Stimulated activated CD8-positive, alpha-beta memory T cell treated with anti-CD3 and anti-CD28 coated beads, Interleukin-7, amount 100 ng/mL, for 48 hours (primary cell): ENCODE measurements around the gene CDC42EP1.
"Not testable (repeated sequence)": the region's sequence is repeated elsewhere in the genome, so short reads cannot be mapped to it uniquely, and the experiment has no call there.

Source experiments
- DNase-seq, 2 donors: peaks; one replicate each; pipeline ENCODE4 v3.0.0-alpha.2; 2020; ENCODE audit warnings: low read depth in 1 of 2; ENCODE audit errors: extremely low read depth in 1 of 2

CDC42EP1 gene

GRCh38 chr22:37609240-37610152, 49.2 kb downstream of the CDC42EP1 start:
- DNase-seq, result no peak

GRCh38 chr22:37610153-37610475, 49.8 kb downstream of the CDC42EP1 start:
- DNase-seq, result not testable (repeated sequence)

- no peak for DNase-seq
Measured at GRCh38 chr22:37610480-37611129, 50.3 kb downstream of the CDC42EP1 start.

GRCh38 chr22:37611207-37611606, 50.9 kb downstream of the CDC42EP1 start:
- DNase-seq, result no peak

- no peak for DNase-seq
Measured at GRCh38 chr22:37616201-37617083, 56.2 kb downstream of the CDC42EP1 start.

GRCh38 chr22:37617431-37617830, 57.2 kb downstream of the CDC42EP1 start:
- DNase-seq, result no peak

- DNase-seq, result no peak
Measured at GRCh38 chr22:37618072-37618656, 57.9 kb downstream of the CDC42EP1 start.

- DNase-seq, result no peak
Measured at GRCh38 chr22:37618674-37619073, 58.4 kb downstream of the CDC42EP1 start.
